Activated CD8-positive, alpha-beta memory T cell treated with anti-CD3 and anti-CD28 coated beads, Interleukin-2, amount 10 ng/mL, durations not matched to agents 7 days and 5 days (primary cell): ENCODE results near the gene DNAJC13. TPM values are rescaled to one million over a fixed set of nuclear protein-coding genes. Genes with fewer than 3 reads are reported as not detected.
"Not testable (repeated sequence)": the region's sequence is repeated elsewhere in the genome, so short reads cannot be mapped to it uniquely, and the experiment has no call there.

Experiments used
- ATAC-seq: fragments of 150-1000 bp; cut with Tn5 transposase; one replicate; pipeline ENCODE4 v1.10.0; 2021; ENCODE audit warnings: moderate library complexity
- CTCF ChIA-PET: fragments of 350-600 bp; sonication (Branson Sonifier 250); formaldehyde crosslinking; loops from one replicate; lab custom pipeline; 2021; ENCODE audit warnings: antibody characterized with exemption; lab: Charles Lee
- DNase-seq: peaks from one replicate; pipeline ENCODE4 v3.0.0-alpha.2; 2020
- H3K27ac Mint-ChIP-seq: one replicate; pipeline ENCODE4 v1.8.0; 2021; ENCODE audit warnings: mild to moderate bottlenecking, mixed read lengths
- H3K27me3 Mint-ChIP-seq: one replicate; pipeline ENCODE4 v1.8.0; 2021; ENCODE audit warnings: mixed read lengths
- H3K36me3 Mint-ChIP-seq: one replicate; pipeline ENCODE4 v1.8.0; 2021; ENCODE audit warnings: mild to moderate bottlenecking, mixed read lengths
- H3K4me1 Mint-ChIP-seq: one replicate; pipeline ENCODE4 v1.8.0; 2021; ENCODE audit warnings: mixed read lengths
- H3K4me3 Mint-ChIP-seq: one replicate; pipeline ENCODE4 v1.8.0; 2021; ENCODE audit warnings: mild to moderate bottlenecking, moderate library complexity, mixed read lengths
- H3K9me3 Mint-ChIP-seq: one replicate; pipeline ENCODE4 v1.8.0; 2022; ENCODE audit warnings: low read depth, mixed read lengths
- total RNA-seq, 2 experiments: library from RNA; stranded (reverse); gene quantifications; one replicate each; pipeline ENCODE4 v1.2.3, GENCODE V29; 2021

Gene DNAJC13
- total RNA-seq, 2 experiments from 2014 or later = 39.3 to 40.1 TPM

- CTCF ChIA-PET = interaction anchor here (2.6 kb wide), 1 partner anchor 9 kb away, joined by 9 read pairs; no protein-coding TSS in a partner anchor
- ATAC-seq = no peak
Observed at GRCh38 chr3:132545471-132545870, 128.2 kb downstream of the DNAJC13 start.

GRCh38 chr3:132549169-132549568, 131.9 kb downstream of the DNAJC13 start:
- H3K27me3 Mint-ChIP-seq = no peaks in the 10 kb centered on the region
- ATAC-seq (no peak), DNase-seq (no peak)
- peaks cover 3% of the 10 kb centered on the region for H3K36me3 Mint-ChIP-seq
- H3K4me1 Mint-ChIP-seq = peaks cover 28% of the 10 kb centered on the region
- no peak overlapping the region for H3K4me3 Mint-ChIP-seq
- CTCF ChIA-PET = interaction anchor here (0.8 to 3.6 kb wide), 3 partner anchors 8 to 12 kb away, joined by 3 to 24 read pairs (median 5); no protein-coding TSS in a partner anchor
- no peak overlapping the region for H3K27ac Mint-ChIP-seq
- no peaks in the 10 kb centered on the region for H3K9me3 Mint-ChIP-seq

More at GRCh38 chr3:132545471-132545870, 128.2 kb downstream of the DNAJC13 start:
- Mint-ChIP-seq H3K9me3 (no peaks in the 10 kb centered on the region), H3K4me3 (no peak overlapping the region), H3K27ac (no peak overlapping the region), H3K27me3 (no peaks in the 10 kb centered on the region), H3K4me1 (peaks cover 42% of the 10 kb centered on the region), H3K36me3 (peaks cover 17% of the 10 kb centered on the region)
- DNase-seq = no peak

GRCh38 chr3:132549890-132550578, 132.7 kb downstream of the DNAJC13 start:
- H3K36me3 Mint-ChIP-seq = peaks cover 3% of the 10 kb centered on the region

GRCh38 chr3:132550579-132551305, 133.4 kb downstream of the DNAJC13 start:
- DNase-seq (no peak), ATAC-seq (no peak)
- H3K36me3 Mint-ChIP-seq = peaks cover 1% of the 10 kb centered on the region
- peaks cover 24% of the 10 kb centered on the region for H3K4me1 Mint-ChIP-seq
- H3K27me3 Mint-ChIP-seq = no peaks in the 10 kb centered on the region
- no peak overlapping the region for H3K27ac Mint-ChIP-seq
- no peak overlapping the region for H3K4me3 Mint-ChIP-seq
- no peaks in the 10 kb centered on the region for H3K9me3 Mint-ChIP-seq
- CTCF ChIA-PET = interaction anchor here (1.1 to 3.6 kb wide), 2 partner anchors 14 to 91 kb away, joined by 5 to 24 read pairs; no protein-coding TSS in a partner anchor

More at GRCh38 chr3:132549890-132550578, 132.7 kb downstream of the DNAJC13 start:
- Mint-ChIP-seq H3K4me1 (peaks cover 26% of the 10 kb centered on the region), H3K4me3 (no peak overlapping the region), H3K9me3 (no peaks in the 10 kb centered on the region), H3K27ac (peak overlapping the region; percentile 54), H3K27me3 (no peaks in the 10 kb centered on the region)
- ATAC-seq = peak; percentile 77
- no peak for DNase-seq
- CTCF ChIA-PET = interaction anchor here (1.1 to 3.6 kb wide), 2 partner anchors 13 to 92 kb away, joined by 5 to 24 read pairs; no protein-coding TSS in a partner anchor

GRCh38 chr3:132553826-132554225, 136.5 kb downstream of the DNAJC13 start:
- peaks cover 2% of the 10 kb centered on the region for H3K36me3 Mint-ChIP-seq
- H3K27ac Mint-ChIP-seq = no peak overlapping the region
- CTCF ChIA-PET = no interaction called here
- H3K4me3 Mint-ChIP-seq = no peak overlapping the region
- H3K9me3 Mint-ChIP-seq = no peaks in the 10 kb centered on the region
- H3K27me3 Mint-ChIP-seq = no peaks in the 10 kb centered on the region
- H3K4me1 Mint-ChIP-seq = peaks cover 21% of the 10 kb centered on the region
- DNase-seq = no peak
- no peak for ATAC-seq

GRCh38 chr3:132554437-132554836, 137.1 kb downstream of the DNAJC13 start:
- CTCF ChIA-PET = no interaction called here
- H3K27ac Mint-ChIP-seq = no peak overlapping the region
- peaks cover 17% of the 10 kb centered on the region for H3K4me1 Mint-ChIP-seq
- no peaks in the 10 kb centered on the region for H3K9me3 Mint-ChIP-seq
- no peaks in the 10 kb centered on the region for H3K27me3 Mint-ChIP-seq
- peaks cover 2% of the 10 kb centered on the region for H3K36me3 Mint-ChIP-seq
- DNase-seq (no peak), ATAC-seq (no peak)
- H3K4me3 Mint-ChIP-seq = no peak overlapping the region

- CTCF ChIA-PET = no interaction called here
- no peaks in the 10 kb centered on the region for H3K27me3 Mint-ChIP-seq
- H3K27ac Mint-ChIP-seq = no peak overlapping the region
- DNase-seq = no peak
- no peak overlapping the region for H3K4me3 Mint-ChIP-seq
- H3K9me3 Mint-ChIP-seq = no peaks in the 10 kb centered on the region
- peaks cover 7% of the 10 kb centered on the region for H3K4me1 Mint-ChIP-seq
- H3K36me3 Mint-ChIP-seq = peaks cover 2% of the 10 kb centered on the region
- ATAC-seq = no peak
Observed at GRCh38 chr3:132555306-132556035, 138.2 kb downstream of the DNAJC13 start.

GRCh38 chr3:132556036-132556386, 138.7 kb downstream of the DNAJC13 start:
- not testable (repeated sequence) for H3K9me3 Mint-ChIP-seq, DNase-seq, H3K4me3 Mint-ChIP-seq, H3K36me3 Mint-ChIP-seq, H3K27ac Mint-ChIP-seq, H3K27me3 Mint-ChIP-seq, H3K4me1 Mint-ChIP-seq, ATAC-seq
- CTCF ChIA-PET = interaction anchor here (1.1 kb wide), 1 partner anchor 20 kb away, joined by 3 read pairs; no protein-coding TSS in a partner anchor

GRCh38 chr3:132556508-132557159, 139.3 kb downstream of the DNAJC13 start:
- Mint-ChIP-seq H3K27ac (no peak overlapping the region), H3K9me3 (no peaks in the 10 kb centered on the region), H3K4me1 (no peaks in the 10 kb centered on the region), H3K36me3 (peaks cover 2% of the 10 kb centered on the region), H3K4me3 (no peak overlapping the region), H3K27me3 (no peaks in the 10 kb centered on the region)
- CTCF ChIA-PET = interaction anchor here (0.9 to 1.1 kb wide), 2 partner anchors 8 to 20 kb away, joined by 3 to 5 read pairs; no protein-coding TSS in a partner anchor
- no peak for DNase-seq
- no peak for ATAC-seq

- no peak overlapping the region for H3K27ac Mint-ChIP-seq
- CTCF ChIA-PET = no interaction called here
- ATAC-seq (no peak), DNase-seq (no peak)
- no peak overlapping the region for H3K4me3 Mint-ChIP-seq
- no peaks in the 10 kb centered on the region for H3K9me3 Mint-ChIP-seq
- H3K36me3 Mint-ChIP-seq = peaks cover 12% of the 10 kb centered on the region
- no peaks in the 10 kb centered on the region for H3K27me3 Mint-ChIP-seq
- no peaks in the 10 kb centered on the region for H3K4me1 Mint-ChIP-seq
Observed at GRCh38 chr3:132561003-132561402, 143.7 kb downstream of the DNAJC13 start.

- no peak overlapping the region for H3K27ac Mint-ChIP-seq
- H3K4me1 Mint-ChIP-seq = peaks cover 1% of the 10 kb centered on the region
- H3K27me3 Mint-ChIP-seq = no peaks in the 10 kb centered on the region
- CTCF ChIA-PET = no interaction called here
- no peaks in the 10 kb centered on the region for H3K9me3 Mint-ChIP-seq
- peaks cover 11% of the 10 kb centered on the region for H3K36me3 Mint-ChIP-seq
- ATAC-seq (no peak), DNase-seq (no peak)
- no peak overlapping the region for H3K4me3 Mint-ChIP-seq
Observed at GRCh38 chr3:132563420-132564069, 146.2 kb downstream of the DNAJC13 start.

- peaks cover 11% of the 10 kb centered on the region for H3K36me3 Mint-ChIP-seq
- no peaks in the 10 kb centered on the region for H3K9me3 Mint-ChIP-seq
- no peak for ATAC-seq
- CTCF ChIA-PET = no interaction called here
- no peak for DNase-seq
- peaks cover 3% of the 10 kb centered on the region for H3K4me1 Mint-ChIP-seq
- H3K4me3 Mint-ChIP-seq = no peak overlapping the region
- H3K27me3 Mint-ChIP-seq = no peaks in the 10 kb centered on the region
- no peak overlapping the region for H3K27ac Mint-ChIP-seq
Observed at GRCh38 chr3:132564070-132564465, 146.8 kb downstream of the DNAJC13 start.
